HG03558 (cell line): ENCODE results near the gene ARAP2.

Source experiments
- ATAC-seq: cut with Tn5 transposase; IDR thresholded peaks from one replicate; pipeline ENCODE4 v1.9.1; 2021; ENCODE audit warnings: moderate number of reproducible peaks; ENCODE audit not compliant: unreplicated experiment; ENCODE audit errors: extremely low read depth

Gene ARAP2, protein sequence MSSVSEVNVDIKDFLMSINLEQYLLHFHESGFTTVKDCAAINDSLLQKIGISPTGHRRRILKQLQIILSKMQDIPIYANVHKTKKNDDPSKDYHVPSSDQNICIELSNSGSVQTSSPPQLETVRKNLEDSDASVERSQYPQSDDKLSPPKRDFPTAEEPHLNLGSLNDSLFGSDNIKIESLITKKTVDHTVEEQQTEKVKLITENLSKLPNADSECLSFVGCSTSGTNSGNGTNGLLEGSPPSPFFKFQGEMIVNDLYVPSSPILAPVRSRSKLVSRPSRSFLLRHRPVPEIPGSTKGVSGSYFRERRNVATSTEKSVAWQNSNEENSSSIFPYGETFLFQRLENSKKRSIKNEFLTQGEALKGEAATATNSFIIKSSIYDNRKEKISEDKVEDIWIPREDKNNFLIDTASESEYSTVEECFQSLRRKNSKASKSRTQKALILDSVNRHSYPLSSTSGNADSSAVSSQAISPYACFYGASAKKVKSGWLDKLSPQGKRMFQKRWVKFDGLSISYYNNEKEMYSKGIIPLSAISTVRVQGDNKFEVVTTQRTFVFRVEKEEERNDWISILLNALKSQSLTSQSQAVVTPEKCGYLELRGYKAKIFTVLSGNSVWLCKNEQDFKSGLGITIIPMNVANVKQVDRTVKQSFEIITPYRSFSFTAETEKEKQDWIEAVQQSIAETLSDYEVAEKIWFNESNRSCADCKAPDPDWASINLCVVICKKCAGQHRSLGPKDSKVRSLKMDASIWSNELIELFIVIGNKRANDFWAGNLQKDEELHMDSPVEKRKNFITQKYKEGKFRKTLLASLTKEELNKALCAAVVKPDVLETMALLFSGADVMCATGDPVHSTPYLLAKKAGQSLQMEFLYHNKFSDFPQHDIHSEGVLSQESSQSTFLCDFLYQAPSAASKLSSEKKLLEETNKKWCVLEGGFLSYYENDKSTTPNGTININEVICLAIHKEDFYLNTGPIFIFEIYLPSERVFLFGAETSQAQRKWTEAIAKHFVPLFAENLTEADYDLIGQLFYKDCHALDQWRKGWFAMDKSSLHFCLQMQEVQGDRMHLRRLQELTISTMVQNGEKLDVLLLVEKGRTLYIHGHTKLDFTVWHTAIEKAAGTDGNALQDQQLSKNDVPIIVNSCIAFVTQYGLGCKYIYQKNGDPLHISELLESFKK (N-terminal part only)

DNA sequence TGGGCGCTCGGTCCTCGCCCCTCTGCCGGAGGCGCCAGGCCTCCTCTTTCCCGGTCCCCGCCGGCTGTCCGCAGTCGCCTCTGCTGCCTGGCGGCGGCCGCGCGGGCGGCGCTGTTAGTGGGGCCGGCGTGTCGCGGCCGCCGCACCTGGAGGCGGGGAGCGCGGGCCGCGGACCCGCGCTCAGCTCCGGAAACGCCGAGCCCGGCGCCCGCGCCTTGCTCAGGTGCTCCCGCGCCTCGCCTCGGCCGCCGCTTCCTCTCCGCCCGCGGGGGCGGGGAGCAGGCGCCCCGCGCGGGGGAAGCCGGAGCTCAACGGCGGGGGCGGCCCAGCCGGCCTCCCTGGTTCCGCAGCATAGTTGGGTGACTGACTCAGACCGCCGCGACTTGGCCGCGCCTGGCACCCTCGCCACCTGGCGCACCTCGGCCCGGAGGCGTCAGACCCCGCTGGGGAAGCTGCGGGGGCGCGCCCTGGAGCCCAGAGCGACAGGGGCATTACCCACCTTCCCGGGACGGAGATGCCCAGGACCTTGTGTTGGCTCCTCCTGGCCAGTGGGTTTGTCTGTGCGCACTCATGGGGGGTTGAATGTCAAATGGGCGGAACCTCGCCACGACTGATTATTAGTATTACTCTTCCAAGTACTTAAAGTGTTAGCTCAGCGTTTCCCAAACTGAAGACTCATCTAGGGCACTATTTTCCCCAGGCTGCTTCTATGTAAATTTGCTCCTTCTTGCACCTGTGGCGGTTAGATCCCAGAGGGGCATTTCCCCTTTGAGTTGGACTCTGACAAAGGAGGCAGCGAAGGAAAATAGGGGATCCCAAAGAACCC, at the start of gene ARAP2:
Gene ARAP2, minus strand, starts transcription at position 258 of the 826 bp plus-strand sequence. CDS start 15,028 bp downstream, outside the sequence.
- peak; percentile 40 for ATAC-seq

DNA sequence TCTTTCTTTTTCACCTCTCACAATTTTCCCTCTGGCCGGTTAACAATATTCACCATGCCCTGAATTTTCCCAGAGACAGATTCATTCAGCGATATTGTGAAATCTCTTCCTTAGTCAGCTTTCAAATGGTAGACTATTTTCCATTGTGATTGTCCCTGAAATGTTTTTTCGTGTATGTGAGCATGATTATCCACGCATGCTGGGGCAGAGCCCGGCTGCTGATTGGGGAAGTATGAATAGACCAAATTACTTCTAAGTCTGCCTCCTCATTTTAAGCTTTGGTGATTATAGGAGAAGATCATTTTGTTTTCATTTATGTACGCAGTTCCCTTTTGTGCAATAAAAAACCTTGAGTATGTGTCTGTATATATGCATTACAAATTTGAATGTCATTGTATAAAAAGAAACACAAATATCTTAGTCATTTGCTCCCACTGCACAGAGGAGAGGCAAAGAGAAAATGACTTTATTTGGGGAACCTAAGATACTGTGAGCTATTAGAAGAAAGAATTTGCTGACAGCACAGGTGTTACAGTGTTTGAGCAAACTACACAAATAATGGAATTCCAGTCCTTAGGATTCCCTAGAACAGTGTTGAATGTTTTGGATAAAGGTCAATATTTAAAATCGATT, 48.4 kb upstream of the ARAP2 start:
- no peak for ATAC-seq

DNA sequence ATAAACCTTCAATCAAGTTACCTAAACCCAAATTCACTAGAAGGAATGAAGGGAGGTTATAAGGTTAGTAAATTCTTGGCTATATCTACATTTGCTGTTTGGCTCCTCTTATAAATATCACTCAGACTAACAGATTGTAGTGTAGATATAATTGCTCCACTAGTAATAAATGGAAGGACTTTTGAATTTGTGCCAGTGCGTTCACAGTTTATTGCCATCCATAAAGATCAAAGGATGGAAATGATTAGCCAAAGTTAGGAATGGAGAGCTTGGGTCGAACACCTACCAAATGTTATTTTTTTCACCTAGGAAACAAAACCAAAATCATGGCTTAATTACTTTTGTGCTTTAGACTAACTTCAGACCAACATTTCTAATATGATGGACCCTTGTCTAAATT, 46.3 kb upstream of the ARAP2 start:
- ATAC-seq: no peak

DNA sequence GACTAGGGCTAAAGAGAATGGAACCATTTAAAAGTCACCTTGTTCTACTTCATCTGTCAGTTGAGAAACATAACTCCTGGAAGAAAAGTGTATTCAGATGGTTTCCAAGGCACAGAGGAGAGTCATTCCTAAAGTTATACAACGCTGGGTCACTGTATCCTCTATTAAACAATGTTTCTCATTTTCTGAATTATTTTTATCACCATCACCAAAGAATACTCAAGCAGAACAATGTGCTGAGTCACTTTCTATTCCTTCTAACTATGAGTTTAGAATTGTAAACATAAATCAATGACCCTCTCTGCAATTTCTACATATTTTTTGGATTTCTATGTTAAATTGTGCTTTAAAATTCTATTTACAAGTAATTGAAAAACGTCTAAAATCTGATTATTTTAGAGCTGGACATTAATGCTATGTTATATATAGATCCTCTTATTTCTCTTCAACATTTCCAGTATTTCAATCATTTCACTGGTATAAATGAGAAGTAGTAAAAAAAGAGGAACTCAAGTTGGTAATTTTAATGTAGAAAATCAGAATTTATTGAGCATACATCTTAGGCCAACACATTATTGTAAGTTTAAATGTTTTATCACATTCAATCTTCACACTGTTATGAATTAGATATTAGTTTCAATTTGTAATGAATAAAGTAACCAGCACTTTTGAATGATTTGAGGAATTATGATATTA, 44.6 kb upstream of the ARAP2 start:
- no peak for ATAC-seq

DNA sequence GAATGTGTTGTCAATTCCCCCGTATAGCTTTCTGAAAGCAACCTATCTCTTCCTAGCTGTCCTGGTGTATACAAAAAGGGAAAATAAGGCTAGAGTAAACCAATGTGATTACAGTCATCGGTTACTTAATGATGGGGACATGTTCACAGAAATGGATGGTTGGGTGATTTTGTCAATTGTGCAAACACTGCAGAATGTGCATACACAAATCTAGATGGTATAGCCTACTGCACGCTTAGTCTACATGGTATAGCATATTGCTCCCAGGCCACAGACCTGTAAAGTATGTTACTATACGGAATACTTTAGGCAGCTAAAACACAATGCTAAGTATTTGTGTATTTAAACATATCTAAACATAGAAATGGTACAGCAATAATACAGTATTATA, 42.2 kb upstream of the ARAP2 start:
- ATAC-seq: no peak

DNA sequence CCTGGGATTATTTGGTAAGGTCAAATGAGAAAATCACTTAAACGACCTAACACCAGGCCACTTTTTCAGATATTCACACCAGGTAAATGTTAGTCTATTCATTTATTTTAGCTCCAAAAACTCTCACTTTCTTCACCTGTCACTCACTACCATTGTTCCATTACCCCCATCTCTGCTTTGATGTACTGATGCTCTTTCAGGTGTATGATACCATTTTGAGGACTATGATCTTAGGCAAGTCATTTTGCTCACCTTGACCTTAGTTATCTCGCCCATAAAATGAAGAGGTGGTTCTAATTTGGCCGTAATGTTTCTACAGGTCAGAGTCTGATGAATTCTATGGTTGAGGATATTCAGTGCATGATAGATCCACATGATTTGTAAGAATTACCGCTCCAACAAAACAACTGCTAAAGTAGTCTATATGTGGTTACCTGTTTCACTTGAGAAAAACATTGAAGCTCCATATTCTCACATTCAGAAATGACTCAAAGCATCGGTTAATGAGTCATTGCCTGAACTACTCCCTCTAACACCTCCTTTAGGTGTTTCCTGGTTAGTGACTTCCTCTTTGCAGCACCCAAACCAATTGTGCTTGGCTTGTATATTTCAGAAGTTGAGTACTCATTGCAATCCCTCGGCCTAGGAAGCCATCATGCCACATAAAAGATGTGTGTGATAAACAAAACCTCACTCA, 41.6 kb upstream of the ARAP2 start:
- peak; percentile 97 for ATAC-seq

DNA sequence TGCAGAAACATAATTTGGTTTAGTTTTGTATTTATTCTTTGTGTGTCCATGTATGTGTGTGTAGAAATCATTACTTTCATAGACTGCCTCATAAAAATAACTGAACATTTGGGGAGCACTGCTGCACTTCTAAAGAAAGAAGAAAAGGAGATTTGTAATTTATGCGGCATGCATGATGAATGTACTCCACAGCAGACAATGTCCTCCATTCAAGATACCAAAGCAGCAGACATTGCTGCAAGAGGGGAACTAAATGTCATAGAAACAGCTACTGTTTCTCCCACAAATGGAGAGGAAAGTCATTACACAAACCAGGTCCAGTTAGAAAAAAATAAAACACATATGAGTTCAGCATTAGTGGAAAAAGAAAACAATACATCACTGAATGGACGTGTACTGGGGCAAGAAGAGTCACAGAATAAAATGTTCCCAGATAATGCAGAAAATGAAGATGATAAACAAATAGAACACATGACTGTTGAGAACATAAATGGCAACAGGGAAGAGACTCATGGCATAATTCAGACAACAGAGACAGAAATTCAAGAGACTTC, 39.7 kb upstream of the ARAP2 start:
- ATAC-seq: no peak

DNA sequence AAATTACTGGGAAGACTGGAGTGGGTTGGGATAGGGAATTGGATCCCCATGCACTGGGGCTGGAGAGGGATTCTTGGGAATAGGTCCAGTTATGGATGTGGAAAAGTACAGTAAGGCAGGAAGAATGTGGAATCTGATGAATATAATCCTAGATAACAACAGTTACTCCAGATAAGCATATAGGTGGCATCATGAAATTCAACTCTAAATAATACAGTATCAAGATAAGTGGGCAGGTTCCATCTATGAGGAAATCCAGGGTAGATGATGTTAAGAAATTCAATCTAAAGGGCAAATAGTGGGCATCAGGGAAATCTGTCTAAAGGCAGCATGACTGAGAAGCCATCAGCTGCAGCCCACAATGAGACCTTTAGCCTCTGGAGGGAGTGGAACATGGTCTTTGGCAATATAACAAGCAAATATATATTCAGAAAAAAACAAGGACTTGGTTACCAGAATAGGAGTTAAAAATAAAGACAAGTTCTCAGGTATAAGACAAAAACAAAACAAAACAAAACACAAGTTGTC, 38.3 kb upstream of the ARAP2 start:
- ATAC-seq: no peak

DNA sequence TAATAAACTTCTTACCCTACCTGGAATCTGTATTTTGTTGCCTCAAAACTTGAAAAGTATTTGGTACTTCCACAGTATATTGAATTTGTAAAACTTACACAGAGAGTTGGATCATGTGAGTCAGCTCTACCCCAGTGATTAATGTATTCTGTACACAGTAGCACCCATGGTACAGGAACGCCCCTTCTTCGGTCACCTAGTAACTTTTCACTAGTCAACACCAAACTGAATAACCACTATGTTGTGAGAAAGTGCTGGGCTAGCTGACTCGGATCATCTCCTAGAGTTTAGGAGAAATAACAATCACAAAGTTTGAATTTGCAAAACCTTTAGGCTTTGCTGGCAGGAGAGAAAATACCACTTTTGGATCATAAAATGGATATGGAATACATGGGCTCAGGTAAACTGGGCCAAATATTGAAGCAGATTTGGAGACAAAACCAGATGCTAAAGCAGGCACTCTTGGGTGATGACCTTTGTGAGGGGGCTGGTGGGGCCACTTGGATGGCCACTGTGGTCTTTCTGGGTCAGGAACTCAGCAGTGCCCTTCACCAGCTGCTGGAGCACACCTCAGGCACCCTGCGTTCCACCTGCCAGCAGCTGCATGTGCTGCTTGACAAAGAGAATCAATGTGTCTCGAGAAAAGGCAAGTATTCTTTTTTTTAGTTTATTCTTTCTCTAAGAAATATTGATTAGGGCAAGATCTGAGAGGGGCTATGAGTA, 37.2 kb upstream of the ARAP2 start, which contains the start of gene DTHD1:
Gene DTHD1, plus strand, starts transcription at position 233 of the 723 bp plus-strand sequence. Its CDS starts 143 bp downstream, at position 376.
- ATAC-seq: no peak

DNA sequence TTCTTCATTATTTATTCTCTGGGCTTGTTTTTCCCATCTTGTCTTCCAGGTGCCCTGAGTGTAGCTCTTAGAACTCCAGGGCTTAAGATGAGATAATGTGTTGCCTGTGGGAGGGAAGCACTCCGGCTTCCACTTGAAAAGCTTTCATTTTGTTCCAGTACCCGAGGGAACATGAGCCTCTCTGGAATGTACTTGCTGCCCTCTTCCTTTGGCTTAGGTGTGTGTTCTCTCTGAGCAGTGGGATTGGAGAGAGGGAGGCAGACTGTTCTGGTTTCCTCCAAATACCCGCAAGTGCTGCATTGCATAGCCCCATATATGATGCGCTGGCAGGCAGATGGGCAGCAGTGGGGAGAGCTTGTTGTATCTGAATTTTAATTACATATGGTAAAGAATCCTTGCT, 36.2 kb upstream of the ARAP2 start:
- no peak for ATAC-seq

DNA sequence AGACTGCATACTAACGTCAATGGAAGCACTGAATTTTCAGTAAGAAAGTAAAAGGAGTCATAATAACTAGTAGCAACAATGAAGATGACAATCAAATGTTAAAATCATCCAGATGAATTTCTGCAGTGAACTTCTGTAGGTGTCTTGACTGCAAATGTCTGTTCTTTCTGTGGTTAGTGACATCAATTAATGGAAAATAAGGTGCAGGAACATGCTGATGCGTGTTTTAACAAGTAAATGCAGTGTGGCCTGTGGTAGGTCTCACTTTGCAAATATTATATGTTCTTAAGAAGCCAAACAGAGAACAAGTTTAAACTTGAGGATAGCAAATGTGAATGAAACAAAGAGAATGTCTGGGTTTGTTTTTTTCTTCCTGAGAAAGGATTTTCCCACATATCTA, 34.5 kb upstream of the ARAP2 start:
- ATAC-seq: no peak

DNA sequence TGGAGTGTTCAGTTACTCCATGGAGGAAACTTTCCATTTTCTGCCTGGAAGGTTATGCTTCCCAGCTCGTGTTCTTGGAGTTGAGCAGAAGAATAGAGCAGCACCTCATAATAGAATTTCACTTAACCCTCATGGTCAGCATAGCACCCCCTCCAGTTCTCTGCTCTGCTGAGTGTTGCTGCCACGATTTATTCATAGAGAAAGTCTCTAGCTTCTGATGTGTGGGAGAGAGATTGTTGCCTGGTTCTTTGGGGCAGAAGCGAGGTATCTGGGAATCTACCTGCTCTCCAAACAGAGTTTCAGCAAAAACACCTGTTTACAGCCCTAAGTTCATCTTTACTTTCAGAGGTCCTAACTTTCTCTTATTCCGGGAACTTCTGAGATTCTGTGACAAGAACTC, 33.2 kb upstream of the ARAP2 start:
- no peak for ATAC-seq

DNA sequence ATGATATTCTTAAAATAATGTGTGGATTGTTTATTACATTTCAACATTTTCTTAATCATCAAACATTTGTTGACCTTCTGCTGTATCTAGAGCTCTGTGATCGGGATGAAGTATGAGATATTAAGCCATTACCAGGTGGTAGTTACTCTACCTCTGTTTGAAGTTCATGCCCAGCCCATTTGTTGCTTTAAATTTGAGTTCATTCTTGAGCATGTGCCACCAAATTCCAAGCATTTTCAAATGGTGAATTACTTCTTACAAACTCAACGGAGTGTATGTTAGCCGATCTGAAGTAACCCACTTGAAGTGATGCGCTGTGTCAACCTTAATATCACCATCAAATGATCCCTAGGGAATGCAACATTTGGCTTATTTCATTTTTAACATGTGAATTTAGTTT, 29.8 kb upstream of the ARAP2 start:
- no peak for ATAC-seq

DNA sequence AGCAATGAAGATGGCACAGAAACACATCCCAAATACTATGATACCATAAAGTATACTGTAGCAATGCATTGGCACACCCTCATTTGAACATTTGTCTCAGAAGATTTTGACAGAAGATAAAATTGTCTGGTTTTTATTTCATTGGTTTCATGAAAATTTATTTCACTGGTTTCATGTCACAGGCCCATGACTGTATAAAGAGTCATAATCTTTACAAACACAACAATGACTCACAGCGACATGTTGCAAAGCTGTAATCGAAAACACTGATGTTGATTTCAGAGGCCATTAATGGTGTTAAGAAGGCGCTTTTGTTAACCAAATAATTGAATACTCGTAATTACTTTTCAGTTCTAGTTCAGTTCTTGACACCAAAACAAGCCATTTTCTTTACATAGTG, 29.0 kb upstream of the ARAP2 start:
- ATAC-seq: no peak

DNA sequence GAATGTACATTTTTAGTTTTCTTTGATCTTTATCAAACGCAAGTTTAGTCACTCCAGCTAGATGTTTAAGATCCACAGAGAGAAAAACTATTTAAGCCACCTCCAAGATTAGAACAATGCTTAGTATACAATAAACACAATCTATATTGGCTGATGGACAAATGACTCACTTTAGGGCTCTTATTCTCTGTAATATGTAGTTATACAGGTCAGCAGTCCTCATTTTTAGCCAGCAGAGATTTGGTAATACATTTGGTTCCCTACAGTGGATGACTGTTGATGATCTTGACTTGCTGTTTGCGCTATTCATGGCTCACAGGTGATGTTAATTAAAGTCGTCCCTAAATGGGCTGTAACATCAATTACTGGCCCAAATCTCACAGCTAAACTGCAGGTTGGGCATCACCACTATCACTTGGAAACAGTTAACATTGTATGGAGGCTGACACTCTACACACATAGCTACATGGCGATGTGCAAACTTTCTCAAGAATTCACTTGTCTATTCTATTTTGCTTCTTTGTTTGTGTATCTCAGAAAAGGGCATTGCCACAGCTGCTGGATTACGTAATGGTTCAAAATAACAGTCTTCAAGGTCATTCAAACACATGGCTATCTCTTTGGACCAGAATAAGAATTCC, 25.3 kb upstream of the ARAP2 start:
- ATAC-seq: no peak

DNA sequence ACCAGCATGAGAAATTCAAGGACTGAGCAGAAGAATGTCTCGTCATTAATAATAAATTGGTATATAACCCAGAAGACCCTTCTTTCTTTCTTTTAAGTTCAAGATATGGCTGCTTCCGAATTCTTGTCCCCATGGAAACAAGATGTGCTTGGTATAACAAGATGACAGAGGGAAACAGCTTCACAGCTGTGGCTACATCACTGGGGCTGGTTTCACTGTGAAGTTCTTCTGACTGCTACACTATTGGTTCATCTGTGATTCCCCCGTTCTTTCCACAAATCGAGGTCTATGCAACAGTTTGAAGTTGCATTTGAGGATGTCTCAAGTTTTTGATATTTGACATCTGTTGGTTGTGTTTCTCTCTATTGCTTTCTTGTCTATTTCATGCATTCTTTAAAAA, 24.8 kb upstream of the ARAP2 start:
- ATAC-seq: no peak
